NCI-H1417 treated with DMSO at 0.1 percent for 48 hours (cell line): Measurements from ENCODE around the gene NXPE3.
"Not testable (repeated sequence)": the region's sequence is repeated elsewhere in the genome, so short reads cannot be mapped to it uniquely, and the experiment has no call there.

Experiments used
- DNase-seq: peaks from one replicate; lab custom pipeline; 2025; lab: John Stamatoyannopoulos, UW

The NXPE3 gene

DNA sequence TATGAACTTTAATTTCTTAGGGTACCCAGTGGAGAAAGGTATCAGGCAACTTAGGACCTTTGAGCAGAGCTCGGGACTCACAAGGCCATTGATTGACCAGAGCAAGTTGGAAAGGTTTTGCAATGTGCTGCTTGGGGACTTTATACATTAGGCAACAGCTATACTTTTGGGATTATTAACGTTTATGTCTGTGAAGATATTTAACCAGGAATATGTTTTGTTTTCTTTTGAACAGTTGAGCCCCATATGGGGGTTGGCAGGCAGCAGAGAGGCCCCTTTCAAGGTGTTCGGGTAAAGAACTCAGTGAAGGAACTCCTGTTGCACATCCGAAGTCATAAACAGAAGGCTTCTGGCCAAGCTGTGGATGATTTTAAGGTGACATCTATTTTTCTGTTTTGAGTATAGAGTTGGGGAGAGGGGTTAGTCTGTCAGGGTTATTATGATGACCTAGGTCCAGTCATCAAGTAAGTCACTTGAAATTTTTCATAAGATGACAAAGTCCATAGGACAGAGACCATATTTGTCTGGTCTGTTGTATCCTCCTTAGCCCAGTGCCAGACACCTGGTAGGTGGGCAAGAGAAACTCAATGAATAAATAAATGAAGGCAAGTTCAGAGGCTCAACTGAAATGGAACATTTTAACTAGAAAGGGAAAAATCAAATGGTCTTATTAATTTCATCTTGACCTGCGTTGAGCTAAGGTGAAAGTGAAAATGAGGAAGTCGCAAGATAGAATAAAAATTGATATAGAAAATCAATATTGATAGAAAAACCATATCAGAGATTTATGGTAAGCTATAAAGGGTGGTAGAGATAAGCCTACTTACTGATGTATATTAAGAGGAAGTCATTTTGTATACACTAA lies 73.1 kb downstream of the NXPE3 start:
- no peak for DNase-seq

DNA sequence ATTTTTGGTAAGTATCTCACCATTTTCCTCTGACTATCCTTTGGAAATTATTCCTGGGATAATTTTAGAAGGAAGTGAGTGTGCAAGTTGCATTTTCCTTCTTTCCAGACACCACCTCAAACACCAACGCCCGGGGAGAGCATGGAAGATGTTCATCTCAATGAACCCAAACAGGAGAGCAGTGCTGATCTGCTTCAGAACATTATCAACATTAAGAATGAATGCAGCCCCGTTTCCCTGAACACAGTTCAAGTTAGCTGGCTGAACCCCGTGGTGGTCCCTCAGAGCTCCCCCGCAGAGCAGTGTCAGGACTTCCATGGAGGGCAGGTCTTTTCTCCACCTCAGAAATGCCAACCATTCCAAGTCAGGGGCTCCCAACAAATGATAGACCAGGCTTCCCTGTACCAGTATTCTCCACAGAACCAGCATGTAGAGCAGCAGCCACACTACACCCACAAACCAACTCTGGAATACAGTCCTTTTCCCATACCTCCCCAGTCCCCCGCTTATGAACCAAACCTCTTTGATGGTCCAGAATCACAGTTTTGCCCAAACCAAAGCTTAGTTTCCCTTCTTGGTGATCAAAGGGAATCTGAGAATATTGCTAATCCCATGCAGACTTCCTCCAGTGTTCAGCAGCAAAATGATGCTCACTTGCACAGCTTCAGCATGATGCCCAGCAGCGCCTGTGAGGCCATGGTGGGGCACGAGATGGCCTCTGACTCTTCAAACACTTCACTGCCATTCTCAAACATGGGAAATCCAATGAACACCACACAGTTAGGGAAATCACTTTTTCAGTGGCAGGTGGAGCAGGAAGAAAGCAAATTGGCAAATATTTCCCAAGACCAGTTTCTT lies 74.2 kb downstream of the NXPE3 start:
- no peak for DNase-seq

DNA sequence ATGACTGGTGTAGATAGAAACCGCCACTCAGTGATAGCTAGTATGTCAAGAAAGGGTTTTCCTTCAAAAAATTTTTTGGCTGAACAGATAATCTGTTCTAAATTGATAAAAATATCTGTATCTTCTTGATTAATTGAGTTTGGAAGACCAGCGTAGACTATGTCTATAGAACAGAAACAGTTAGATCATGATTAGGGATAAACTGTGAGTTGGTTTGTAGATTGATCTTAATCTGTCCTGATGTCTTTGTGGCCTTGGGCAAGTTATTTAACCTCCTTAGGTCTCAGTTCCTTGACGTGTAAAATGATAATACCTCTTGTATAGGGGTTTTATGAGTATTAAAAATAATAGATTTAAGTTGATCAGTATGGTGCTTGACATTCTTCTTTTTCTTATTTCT lies 75.0 kb downstream of the NXPE3 start:
- DNase-seq: no peak

DNA sequence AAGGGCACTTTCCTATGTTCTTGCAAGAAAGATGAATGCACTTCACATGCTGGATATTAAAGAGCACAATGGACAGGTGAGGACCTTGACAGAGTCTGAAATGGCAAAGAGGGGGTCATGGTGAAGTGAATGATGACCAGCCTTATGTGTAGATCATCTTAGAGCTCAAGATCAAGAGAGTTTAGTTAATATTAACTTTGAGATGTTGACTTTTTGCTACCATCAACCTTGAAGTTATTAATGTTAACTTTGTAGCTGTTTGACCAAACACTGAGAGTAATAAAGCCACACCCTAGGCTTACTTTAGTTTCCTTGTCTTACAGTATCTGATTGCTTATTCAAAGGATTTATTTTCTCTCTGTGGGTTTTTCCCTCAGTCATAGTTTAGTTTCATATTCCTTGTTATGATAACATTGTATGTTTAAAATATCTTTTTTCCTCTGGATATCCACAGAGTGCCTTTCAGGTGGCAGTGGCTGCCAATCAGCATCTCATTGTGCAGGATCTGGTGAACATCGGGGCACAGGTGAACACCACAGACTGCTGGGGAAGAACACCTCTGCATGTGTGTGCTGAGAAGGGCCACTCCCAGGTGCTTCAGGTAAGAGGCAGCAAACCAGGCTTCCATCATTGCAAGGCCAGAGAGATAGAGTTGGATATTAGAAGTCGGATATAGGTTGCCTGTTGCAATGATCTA lies 75.7 kb downstream of the NXPE3 start:
- no peak for DNase-seq

DNA sequence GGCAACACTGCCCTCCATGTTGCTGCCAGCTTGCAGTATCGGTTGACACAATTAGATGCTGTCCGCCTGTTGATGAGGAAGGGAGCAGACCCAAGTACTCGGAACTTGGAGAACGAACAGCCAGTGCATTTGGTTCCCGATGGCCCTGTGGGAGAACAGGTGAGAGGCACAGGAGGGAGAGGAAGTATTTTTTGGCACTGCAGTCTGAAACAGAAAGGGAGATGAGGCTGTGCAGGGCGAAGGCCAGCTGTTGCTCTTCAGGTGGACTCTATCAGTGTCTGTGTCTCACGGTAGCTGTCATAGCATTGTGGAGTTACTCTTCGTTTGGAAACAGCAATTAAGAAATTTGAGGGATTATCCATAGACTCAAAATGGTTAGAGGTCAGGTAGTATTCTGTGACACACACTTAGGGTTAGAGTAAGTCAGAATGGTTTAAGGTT lies 78.3 kb downstream of the NXPE3 start:
- no peak for DNase-seq

DNA sequence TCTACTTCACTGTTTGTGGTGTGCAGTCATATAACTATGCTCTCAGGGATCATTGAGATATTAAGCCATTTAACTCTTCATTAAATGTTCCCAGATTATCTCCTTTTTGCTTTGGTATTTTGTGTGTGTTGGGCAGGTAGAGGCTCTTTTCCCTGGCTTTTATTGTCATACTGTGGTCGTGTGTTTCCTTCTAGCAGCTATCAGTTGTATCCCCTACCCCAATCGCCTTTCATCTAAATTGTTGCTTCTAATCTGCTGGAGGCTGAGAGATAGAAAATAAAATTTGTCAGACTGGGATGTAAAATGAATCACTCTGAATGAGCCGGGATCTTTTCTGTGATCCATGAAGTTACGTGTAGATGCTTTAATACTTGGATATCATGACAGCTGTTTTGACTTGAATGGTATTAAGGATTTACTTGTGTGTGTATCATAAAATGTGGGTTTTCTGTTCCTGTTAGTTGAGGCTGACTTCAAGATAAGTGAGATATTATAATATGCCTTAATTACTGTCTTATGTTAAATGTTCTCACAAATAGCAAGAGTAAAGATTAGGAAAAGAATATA lies 79.5 kb downstream of the NXPE3 start:
- DNase-seq: no peak

DNA sequence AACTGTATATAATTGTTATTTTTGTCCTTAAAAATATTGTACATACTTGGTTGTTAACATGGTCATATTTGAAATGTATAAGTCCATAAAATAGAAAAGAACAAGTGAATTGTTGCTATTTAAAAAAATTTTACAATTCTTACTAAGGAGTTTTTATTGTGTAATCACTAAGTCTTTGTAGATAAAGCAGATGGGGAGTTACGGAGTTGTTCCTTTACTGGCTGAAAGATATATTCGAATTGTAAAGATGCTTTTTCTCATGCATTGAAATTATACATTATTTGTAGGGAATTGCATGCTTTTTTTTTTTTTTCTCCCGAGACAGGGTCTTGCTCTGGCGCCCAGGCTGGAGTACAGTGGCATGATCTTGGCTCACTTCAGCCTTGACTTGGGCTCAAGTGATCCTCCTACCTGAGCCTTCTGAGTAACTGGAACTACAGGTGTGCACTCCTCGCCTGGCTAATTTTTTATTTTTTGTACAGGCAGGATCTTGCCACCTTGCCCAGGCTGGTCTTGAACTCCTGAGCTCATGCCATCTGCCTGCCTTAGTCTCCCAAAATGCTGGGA lies 81.0 kb downstream of the NXPE3 start:
- no peak for DNase-seq

DNA sequence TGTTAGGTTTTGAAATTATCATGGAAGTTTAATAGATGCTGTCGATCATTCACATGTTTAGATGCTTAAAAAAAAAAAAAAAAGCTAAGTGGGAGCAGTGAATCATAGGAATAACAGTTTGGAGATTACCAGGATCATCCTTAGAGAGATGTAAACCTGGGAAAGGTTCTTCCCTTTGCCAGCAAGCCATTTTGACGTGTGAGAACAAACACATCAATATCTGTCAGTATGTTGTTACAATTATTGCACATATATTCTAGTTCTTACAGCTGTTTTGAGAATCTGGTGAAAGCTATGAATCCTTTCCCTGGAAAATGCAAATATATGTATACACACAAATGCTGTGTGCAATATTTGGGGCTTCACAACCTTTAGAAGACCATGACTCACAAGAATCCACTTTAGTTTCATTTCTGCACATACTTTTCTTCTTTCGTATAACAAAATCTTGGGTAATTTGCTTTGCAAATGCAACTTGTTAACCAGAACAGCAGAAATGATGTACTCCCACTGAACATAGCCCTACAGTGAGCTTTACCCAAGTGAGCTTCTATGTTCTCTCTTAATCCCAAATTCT lies 82.3 kb downstream of the NXPE3 start:
- no peak for DNase-seq

DNA sequence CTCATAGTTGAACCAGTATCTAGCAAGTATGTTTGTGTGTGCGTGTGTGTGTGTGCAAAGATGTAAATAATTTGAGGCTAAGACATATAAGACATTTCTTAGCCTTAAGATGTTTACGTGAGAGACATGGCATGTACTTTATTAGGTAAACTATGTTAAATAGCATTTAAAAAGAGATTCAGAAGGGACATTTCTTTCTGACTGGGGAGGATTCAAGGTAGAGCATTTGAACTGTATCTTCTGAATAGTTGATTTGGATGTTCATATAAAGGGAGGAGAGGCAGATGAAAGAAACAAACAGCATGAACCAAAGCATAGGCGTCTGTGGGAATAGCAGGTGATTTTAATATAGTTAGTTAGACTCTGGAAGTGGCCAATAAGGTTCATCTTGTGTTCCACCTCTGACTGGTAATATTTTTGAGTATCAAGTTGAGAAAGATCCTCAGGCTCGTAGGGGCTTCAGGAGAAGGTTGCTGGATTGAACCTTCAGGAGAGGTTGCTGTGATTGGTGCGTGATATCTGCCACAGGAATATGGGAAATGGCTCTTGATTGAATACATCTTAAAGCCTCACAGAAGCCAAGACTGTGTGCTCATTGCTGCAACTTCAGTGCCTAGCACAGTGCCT lies 82.9 kb downstream of the NXPE3 start:
- no peak for DNase-seq

DNA sequence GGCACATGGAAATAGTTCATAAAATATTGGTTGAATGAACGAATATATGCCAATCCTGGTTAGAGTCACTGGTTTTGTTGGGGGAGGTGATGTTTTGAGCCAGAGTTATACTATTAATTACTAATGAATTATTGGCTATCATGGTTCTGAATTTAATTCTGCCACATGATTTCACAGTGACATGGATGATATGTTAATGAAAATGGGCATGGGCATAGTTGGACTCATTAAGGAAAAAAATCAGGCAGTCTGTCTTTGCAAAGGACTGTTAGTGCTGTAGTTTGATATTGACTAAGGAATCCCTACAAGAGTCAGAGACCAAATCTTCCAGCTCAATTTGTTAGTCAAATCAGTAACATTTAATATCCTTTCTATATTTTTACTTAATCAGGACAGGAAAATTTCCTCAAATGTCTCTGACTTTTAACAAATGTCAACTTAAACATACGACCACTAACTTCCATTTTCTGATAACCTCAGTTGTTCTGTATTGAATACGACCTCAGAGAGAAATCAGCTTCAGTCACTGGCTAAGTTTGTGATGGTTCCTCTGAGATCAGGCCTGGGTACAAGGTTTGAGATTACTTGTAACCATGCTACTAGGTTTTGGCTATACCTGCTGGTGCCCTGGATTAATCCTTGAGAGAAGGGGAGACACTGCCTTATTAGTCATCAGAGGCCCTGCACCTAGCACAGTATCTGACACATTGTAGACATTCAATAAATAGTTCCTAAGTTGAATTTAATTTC lies 83.6 kb downstream of the NXPE3 start:
- no peak for DNase-seq

DNA sequence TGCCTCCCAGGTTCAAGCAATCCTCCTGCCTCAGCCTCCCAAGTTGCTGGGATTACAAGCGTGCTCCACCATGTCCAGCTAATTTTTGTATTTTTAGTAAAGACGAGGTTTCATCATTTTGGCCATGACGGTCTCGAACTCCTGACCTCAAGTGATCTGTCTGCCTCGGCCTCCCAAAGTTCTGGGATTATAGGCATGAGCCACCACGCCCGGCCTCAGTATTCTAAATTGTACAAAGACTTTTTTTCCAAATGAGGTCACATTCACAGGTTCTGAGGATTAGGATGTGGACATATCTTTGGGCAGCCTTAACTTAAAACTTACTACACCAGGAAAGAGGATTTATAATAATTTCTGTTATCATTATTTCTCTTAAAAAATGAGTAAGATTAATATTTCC lies 85.9 kb downstream of the NXPE3 start:
- not testable (repeated sequence) for DNase-seq

DNA sequence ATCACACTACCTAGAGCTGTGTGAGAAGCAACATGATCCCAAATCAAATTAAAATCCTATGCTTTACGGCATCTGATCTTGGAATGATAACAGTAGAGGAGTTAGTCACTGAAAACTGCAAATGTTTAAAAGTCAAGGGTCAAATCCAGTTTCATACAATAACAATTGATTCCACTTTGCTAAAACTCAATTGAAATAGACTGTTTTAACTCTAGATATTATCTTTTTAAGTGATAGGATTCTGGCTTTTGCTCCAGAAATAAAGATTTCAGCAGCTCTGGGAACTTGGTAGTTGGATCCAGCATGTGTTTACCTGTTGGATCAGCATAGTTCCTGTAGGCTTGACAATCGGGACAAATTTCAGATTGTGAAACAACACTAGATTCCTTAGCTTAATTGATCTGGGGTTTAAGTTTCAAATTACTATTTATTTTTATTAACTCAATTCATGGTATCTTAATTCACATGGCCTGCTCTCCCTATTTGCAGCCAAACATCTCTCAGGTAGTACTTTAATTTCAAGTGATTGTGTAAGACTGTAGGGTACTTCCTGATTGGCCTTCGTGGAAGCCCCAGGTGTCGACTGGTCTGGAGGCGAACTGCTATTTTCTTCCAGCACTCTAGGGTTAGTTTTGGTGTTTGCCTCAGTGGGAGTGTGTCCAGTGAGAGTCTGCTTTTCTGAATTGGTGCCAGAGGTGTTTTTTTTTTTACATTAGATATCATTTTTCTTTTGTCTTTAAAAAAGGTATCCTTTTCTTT lies 86.9 kb downstream of the NXPE3 start:
- DNase-seq: no peak

DNA sequence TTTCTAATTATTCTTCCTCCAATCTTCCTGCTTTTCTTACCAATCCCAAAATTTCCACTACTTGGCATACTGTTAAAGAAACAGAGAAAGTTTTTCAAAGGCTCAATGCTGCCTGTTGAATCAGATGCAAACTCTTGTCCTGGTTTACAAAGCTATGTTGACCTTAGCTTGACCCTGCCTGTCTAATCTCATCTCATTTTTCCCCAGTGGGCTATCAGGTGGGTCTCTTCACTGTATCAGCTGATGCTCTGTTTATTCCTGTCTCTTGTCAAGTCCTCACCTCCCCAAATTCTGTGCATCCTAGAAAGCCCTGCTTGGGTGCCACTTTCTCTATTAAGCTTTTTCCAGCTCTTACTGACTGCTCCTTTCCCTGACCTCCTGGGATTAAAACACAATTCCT lies 88.5 kb downstream of the NXPE3 start:
- DNase-seq: no peak

DNA sequence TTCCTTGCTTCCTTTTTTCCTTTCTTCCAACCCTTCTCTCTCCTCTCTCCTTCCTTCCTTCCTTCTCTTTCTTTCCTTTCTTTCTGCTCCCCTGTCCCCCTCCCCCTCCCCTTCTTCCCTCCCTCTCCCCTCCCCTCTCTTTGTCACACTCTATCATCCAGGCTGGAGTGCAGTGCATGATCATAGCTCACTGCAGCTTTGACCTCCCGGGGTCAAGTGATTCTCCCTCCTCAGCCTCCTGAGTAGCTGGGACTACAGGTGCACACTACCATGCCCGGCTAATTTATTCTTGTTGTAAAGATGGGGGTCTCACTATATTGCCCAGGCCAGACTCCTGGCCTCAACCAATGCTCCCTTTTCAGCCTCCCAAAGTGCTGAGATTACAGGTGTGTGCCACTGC lies 89.0 kb downstream of the NXPE3 start:
- no peak for DNase-seq

DNA sequence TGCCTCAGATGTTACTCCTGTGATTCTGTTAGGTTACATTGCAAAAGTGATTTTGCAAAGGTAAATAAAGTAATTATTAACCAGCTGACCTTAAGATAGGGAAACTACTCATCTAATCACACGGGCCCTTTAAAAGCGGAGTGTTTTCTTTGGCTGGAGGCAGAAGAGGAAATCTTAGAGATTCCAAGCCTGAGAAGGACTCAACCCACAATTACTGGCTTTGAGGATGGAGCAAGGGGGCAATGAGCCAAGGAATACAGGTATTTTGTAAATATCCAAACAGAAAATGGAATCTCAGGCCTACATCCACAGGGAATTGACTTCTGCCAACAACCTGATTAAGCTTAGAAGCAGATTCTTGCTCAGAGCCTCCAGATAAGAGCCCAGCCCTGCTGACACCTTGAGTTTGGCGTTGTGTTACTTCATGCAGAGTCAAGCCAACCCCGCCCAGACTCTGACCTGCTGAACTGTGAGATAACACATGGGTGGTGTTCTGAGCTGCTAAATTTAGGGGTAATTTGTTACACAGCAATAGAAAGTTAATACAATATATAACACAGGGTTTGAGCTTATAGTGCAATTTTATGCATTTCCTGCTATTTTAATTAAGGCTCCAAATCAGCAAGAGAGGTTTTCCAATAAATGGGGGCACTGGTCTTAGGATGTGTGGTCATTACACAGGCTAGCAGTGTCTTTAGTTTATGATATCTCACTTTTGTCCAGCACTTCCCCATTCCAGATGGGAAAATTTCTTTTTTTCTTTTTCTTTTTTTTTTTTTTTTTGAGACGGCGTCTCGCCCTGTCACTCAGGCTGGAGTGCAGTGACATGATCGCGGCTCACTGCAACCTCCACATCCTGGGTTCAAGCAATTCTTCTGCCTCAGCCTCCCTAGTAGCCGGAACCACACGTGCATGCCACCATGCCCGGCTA lies 89.8 kb downstream of the NXPE3 start:
- no peak for DNase-seq

DNA sequence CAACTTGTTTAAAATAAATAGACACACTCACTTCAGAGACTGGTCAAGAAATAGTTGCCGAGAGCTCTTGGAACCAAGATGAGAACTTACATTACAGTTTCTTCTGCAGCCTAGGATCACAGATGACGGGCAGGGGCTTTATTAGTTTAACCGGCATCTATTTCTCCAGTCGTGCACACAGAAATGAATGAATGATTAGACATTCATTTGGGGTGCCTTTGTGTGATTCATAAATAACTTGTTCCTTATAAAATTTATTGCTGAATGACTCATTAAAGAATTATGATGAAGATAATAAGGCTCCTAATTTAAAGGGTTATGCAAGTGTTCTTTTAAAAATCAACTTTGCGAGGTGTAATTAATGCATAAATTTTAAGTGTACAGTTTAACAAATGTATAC lies 91.1 kb downstream of the NXPE3 start:
- no peak for DNase-seq

DNA sequence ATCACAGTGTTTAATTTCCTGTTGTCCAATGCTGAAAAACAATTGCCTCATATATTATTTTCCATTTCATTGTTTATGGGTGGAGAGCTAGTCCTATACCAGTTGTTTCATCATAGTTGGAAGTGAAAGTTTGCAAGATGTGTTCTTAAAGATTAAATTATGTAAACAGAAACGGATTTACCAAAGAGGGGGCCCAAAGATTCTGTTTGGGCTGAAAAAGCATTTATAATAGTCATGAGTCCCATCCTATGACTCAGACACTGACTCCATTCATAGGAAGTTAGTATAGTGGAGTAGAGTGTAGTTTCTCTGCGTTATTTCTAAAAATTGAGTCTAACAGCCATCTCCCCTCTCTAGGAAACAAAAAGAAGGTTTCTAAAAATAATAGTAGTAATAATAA lies 94.6 kb downstream of the NXPE3 start:
- no peak for DNase-seq

DNA sequence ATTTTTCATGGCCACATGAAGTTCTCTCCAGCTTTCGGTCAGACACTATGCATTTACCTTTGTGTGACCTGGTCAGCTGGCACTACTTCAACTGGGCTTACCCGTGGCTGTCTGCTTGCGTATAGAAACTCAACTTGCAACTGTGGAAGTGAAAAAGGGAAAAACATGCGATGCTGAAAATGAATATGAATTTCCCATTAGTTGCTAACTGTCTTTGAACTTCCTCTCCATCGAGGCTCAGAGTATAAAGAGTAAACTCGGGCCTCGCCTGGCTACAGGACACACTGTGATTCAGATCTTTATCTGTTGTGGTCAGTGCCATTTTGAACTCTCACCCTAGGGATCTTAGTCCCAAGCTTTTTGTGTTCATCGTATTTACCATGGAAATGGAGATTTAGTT lies 97.1 kb downstream of the NXPE3 start:
- DNase-seq: no peak
